ENCODE results near the gene CRKL. TPM values are rescaled to one million over a fixed set of nuclear protein-coding genes. Genes with fewer than 3 reads are reported as not detected.

The CRKL gene
- polyA plus RNA-seq, 2 of the 4 experiments (the other 2 are of a cell fraction), result 21.4 to 22.8 TPM

DNA sequence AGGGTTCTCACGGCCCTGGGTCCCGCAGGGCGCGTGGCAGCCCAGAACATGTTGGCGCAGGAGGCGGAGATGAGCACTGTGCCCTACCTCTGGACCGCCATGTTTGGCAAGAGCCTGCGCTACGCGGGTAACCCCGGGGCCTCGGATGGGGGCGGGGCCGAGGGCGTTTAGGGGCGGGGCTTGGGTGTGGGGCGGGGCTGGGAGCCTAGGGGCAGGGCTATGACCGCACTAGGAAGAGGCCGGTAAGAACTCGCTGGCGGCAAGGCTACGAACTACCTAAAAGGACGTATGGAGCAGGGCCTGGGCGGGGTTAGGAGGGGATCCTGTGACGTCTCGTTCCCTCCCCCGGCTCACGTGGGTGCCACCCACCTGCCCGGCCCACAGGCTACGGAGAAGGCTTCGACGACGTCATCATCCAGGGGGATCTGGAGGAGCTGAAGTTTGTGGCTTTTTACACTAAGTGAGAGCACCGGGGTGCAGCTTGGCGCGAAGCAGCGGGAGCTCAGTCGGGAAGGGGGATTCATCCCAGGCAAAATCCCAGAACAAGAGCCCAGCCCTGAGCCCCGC lies 62.1 kb downstream of the CRKL start:
- DNase-seq (ENCODE audit: low read depth in 1 of 2, low spot score in 1 of 2) (no peak), FAIRE-seq (no peak), ATAC-seq (no peak)
- CTCF ChIA-PET, result interaction anchor here (0.8 to 2.0 kb wide), 2 partner anchors 18 to 93 kb away, joined by 3 to 7 read pairs; no protein-coding TSS in a partner anchor
- Histone ChIP-seq H3K4me2 (no peak overlapping the region), H3K27ac (no peak overlapping the region), H3K4me1 (peaks cover 11% of the 10 kb centered on the region; the same call in 2 of the 3 replicates), H3K9me3 (peaks cover 8% of the 10 kb centered on the region; the same call in 1 of the 3 replicates), H3K4me3 (no peak overlapping the region)
- 73% methylated on average over 20 of the region's 39 CpGs for WGBS (ENCODE audit: missing lambda C conversion rate)
- POLR2A ChIA-PET, result interaction anchor here (3.7 kb wide), 1 partner anchor 94 kb away, joined by 22 read pairs; no protein-coding TSS in a partner anchor
- TF ChIP-seq ZNF302 (CRISPR knock-in tag; IDR thresholded peaks at IDR 0.05) (no peak), BHLHE40 (IDR thresholded peaks at IDR 0.05; ENCODE audit: low read depth, low read length) (no peak), NFE2L2 (conservative IDR thresholded peaks at IDR 0.05; ENCODE audit: low read length) (no peak), ZSCAN20 (CRISPR knock-in tag; IDR thresholded peaks at IDR 0.05) (no peak), FOSL2 (IDR thresholded peaks at IDR 0.05) (no peak), FOSL2 (CRISPR knock-in tag; IDR thresholded peaks at IDR 0.05) (no peak), RAD21 (conservative IDR thresholded peaks at IDR 0.05 in 1 of 2, IDR thresholded peaks at IDR 0.05 in 1 of 2) (no peak), HOXA7 (CRISPR knock-in tag; IDR thresholded peaks at IDR 0.05) (no peak), EHMT2 (IDR thresholded peaks at IDR 0.05; ENCODE audit: low read depth) (no peak), CEBPB (IDR thresholded peaks at IDR 0.05) (no peak), EHF (CRISPR knock-in tag; IDR thresholded peaks at IDR 0.05) (no peak)
- TF ChIP-seq, protein P1, sequence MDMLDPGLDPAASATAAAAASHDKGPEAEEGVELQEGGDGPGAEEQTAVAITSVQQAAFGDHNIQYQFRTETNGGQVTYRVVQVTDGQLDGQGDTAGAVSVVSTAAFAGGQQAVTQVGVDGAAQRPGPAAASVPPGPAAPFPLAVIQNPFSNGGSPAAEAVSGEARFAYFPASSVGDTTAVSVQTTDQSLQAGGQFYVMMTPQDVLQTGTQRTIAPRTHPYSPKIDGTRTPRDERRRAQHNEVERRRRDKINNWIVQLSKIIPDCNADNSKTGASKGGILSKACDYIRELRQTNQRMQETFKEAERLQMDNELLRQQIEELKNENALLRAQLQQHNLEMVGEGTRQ (IDR thresholded peaks at IDR 0.05), result no peak
- TF ChIP-seq, protein P2, sequence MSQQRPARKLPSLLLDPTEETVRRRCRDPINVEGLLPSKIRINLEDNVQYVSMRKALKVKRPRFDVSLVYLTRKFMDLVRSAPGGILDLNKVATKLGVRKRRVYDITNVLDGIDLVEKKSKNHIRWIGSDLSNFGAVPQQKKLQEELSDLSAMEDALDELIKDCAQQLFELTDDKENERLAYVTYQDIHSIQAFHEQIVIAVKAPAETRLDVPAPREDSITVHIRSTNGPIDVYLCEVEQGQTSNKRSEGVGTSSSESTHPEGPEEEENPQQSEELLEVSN (IDR thresholded peaks at IDR 0.05; ENCODE audit: borderline replicate concordance, low read depth), result no peak
- TF ChIP-seq, protein P3, sequence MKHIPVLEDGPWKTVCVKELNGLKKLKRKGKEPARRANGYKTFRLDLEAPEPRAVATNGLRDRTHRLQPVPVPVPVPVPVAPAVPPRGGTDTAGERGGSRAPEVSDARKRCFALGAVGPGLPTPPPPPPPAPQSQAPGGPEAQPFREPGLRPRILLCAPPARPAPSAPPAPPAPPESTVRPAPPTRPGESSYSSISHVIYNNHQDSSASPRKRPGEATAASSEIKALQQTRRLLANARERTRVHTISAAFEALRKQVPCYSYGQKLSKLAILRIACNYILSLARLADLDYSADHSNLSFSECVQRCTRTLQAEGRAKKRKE (CRISPR knock-in tag; IDR thresholded peaks at IDR 0.05; ENCODE audit: low read depth), result no peak

DNA sequence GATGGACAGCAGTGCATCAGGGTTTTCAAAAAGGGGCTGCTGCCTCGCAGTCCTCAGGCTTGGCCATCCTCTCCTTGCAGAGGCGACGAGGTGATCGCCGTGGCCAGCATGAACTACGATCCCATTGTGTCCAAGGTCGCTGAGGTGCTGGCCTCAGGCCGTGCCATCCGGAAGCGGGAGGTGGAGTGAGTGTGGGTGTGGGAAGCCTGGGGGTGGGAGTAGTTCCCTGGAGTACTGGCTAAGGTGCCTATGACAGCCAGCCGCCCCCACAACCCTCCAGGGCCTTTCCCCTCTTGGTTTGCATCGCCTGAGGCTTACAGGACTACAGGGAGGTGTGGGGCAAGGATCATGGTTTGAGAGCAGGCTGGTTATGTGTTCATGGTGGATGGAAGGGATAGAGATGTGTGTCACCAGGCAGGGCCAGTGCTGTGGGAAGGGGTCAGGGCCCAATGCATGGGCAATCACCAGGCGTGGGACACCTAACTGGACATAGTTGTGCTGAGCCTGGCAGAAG lies 62.8 kb downstream of the CRKL start:
- no peak overlapping the region for H3K4me3 ChIP-seq
- FAIRE-seq (no peak), ATAC-seq (no peak), DNase-seq (ENCODE audit: low read depth in 1 of 2, low spot score in 1 of 2) (no peak)
- TF ChIP-seq, protein P4, sequence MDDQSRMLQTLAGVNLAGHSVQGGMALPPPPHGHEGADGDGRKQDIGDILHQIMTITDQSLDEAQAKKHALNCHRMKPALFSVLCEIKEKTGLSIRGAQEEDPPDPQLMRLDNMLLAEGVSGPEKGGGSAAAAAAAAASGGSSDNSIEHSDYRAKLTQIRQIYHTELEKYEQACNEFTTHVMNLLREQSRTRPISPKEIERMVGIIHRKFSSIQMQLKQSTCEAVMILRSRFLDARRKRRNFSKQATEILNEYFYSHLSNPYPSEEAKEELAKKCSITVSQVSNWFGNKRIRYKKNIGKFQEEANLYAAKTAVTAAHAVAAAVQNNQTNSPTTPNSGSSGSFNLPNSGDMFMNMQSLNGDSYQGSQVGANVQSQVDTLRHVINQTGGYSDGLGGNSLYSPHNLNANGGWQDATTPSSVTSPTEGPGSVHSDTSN (IDR thresholded peaks at IDR 0.05), result no peak
- TF ChIP-seq, protein P5, sequence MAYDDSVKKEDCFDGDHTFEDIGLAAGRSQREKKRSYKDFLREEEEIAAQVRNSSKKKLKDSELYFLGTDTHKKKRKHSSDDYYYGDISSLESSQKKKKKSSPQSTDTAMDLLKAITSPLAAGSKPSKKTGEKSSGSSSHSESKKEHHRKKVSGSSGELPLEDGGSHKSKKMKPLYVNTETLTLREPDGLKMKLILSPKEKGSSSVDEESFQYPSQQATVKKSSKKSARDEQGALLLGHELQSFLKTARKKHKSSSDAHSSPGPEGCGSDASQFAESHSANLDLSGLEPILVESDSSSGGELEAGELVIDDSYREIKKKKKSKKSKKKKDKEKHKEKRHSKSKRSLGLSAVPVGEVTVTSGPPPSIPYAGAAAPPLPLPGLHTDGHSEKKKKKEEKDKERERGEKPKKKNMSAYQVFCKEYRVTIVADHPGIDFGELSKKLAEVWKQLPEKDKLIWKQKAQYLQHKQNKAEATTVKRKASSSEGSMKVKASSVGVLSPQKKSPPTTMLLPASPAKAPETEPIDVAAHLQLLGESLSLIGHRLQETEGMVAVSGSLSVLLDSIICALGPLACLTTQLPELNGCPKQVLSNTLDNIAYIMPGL (CRISPR knock-in tag; IDR thresholded peaks at IDR 0.05; ENCODE audit: borderline replicate concordance), result no peak
- no peak overlapping the region for H3K27ac ChIP-seq
- ChIA-PET CTCF (interaction anchor here (2.0 kb wide), 1 partner anchor 94 kb away, joined by 7 read pairs; no protein-coding TSS in a partner anchor), POLR2A (interaction anchor here (3.7 kb wide), 1 partner anchor 95 kb away, joined by 22 read pairs; no protein-coding TSS in a partner anchor)
- no peak overlapping the region for H3K4me2 ChIP-seq
- H3K4me1 ChIP-seq, result peaks cover 11% of the 10 kb centered on the region; the same call in 2 of the 3 replicates
- 92% methylated on average over 11 of the region's 13 CpGs for WGBS (ENCODE audit: missing lambda C conversion rate)
- H3K9me3 ChIP-seq, result peaks cover 8% of the 10 kb centered on the region; the same call in 1 of the 3 replicates

Measured in A549 (cell line).